CD4-positive, alpha-beta T cell (primary cell): ENCODE results near the gene ZMYND15. TPM values are rescaled to one million over a fixed set of nuclear protein-coding genes. Genes with fewer than 3 reads are reported as not detected.
"Not testable (repeated sequence)": the region's sequence is repeated elsewhere in the genome, so short reads cannot be mapped to it uniquely, and the experiment has no call there.

ENCODE experiments used
- ATAC-seq: fragments of 200-7000 bp; cut with Tn5 transposase; one replicate; pipeline ENCODE4 v1.10.0; 2022; ENCODE audit warnings: mild to moderate bottlenecking; ENCODE audit not compliant: poor library complexity
- CTCF ChIA-PET: fragments of 350-600 bp; sonication (Branson Sonifier 250); formaldehyde crosslinking; loops from one replicate; lab custom pipeline; 2021; ENCODE audit warnings: antibody characterized with exemption, inconsistent platforms; lab: Charles Lee
- POLR2A ChIA-PET: fragments of 350-600 bp; sonication (Branson Sonifier 250); formaldehyde crosslinking; loops from one replicate; lab custom pipeline; 2021; ENCODE audit warnings: antibody characterized with exemption, inconsistent platforms; lab: Charles Lee
- DNase-seq, 14 experiments: peaks; one replicate each; pipeline ENCODE4 v3.0.0-alpha.2; 2013 to 2020; ENCODE audit warnings: mixed read lengths in 2 of 14
- H3K27ac ChIP-seq, 2 donors: one replicate each; pipeline versions ENCODE4 v1.5.1 to v1.7.0; 2013; ENCODE audit warnings: low read length in 2 of 2, low read depth in 1 of 2, mild to moderate bottlenecking in 1 of 2
- H3K27me3 ChIP-seq, 2 experiments: 1 replicate in 1 of 2; 2 replicates in 1 of 2; pipeline versions ENCODE4 v1.6.1 to v1.7.0; 2013; ENCODE audit warnings: low read length in 2 of 2, control low read depth in 1 of 2, mild to moderate bottlenecking in 1 of 2, moderate library complexity in 1 of 2; ENCODE audit not compliant: insufficient read depth in 2 of 2, control insufficient read depth in 1 of 2
- H3K36me3 ChIP-seq: one replicate; pipeline ENCODE4 v1.6.1; 2013; ENCODE audit warnings: low read length, control low read depth; ENCODE audit not compliant: insufficient read depth
- H3K4me1 ChIP-seq: one replicate; pipeline ENCODE4 v1.6.1; 2013; ENCODE audit warnings: low read length, control low read depth; ENCODE audit not compliant: insufficient read depth
- H3K4me3 ChIP-seq: one replicate; pipeline ENCODE4 v1.5.1; 2013; ENCODE audit warnings: mild to moderate bottlenecking, low read length, moderate library complexity
- H3K9me3 ChIP-seq, 2 experiments: 1 replicate in 1 of 2; 2 replicates in 1 of 2; pipeline versions ENCODE4 v1.6.1 to v1.7.0; 2013; ENCODE audit warnings: low read length in 2 of 2, mild to moderate bottlenecking in 2 of 2, control low read depth in 1 of 2, moderate library complexity in 1 of 2; ENCODE audit not compliant: control insufficient read depth in 1 of 2, insufficient read depth in 1 of 2
- H3K27ac Mint-ChIP-seq: one replicate; pipeline ENCODE4 v1.8.0; 2020; ENCODE audit warnings: mixed read lengths
- H3K27me3 Mint-ChIP-seq: one replicate; pipeline ENCODE4 v1.8.0; 2021; ENCODE audit warnings: mixed read lengths
- H3K36me3 Mint-ChIP-seq: one replicate; pipeline ENCODE4 v1.8.0; 2021; ENCODE audit warnings: low read depth, mixed read lengths
- H3K4me1 Mint-ChIP-seq: one replicate; pipeline ENCODE4 v1.8.0; 2021; ENCODE audit warnings: low read depth, mixed read lengths
- H3K4me3 Mint-ChIP-seq: one replicate; pipeline ENCODE4 v1.8.0; 2020; ENCODE audit warnings: mild to moderate bottlenecking, mixed read lengths
- H3K9me3 Mint-ChIP-seq: one replicate; pipeline ENCODE4 v1.8.0; 2020; ENCODE audit warnings: mixed read lengths
- intact Hi-C, 2 experiments: fragments of 100-400 bp; cut with DNase I in 1 of 2; cut with micrococcal nuclease in 1 of 2; formaldehyde crosslinking; loops; one replicate each; pipeline versions ENCODE4 v1.15.1 to v1.9.0; 2023 to 2025; cut with DNase I, micrococcal nuclease
- total RNA-seq, 174 experiments: library from RNA in 2 of 174; stranded (reverse) in 2 of 174; gene quantifications; one replicate each; pipeline ENCODE4 v1.2.3 and lab custom pipeline; 2021 to 2026
- TF ChIP-seq, protein P1 (sequence below): fragments of 200-600 bp; IDR thresholded peaks from one replicate; pipeline ENCODE4 v1.8.0; 2022; ENCODE audit warnings: antibody characterized with exemption, mild to moderate bottlenecking

ZMYND15 gene
- total RNA-seq, 2 experiments from 2014 or later: 3.1 to 3.3 TPM

DNA sequence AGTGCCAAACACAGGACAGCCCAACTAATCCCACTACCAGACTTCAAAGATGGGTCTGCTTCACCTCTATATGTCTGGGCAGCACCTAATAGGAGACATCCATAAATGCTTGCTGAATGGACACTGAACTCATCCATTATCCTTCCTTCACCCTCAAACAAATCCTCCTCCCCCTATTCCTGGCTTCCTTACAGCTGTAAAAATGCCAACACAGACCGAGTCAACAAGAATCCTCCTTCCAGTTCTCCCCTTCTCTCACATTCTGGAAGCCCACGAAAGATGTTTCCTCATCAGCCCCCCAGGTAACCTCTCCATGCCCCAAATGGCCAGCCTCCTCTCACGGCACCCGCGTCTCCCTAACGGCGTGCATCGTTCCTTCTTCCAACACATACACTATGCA lies 47.9 kb upstream of the ZMYND15 start:
- ATAC-seq (no peak), DNase-seq (no peak)
- CTCF ChIA-PET: interaction anchor here (1.0 kb wide), 1 partner anchor 98 kb away, joined by 3 read pairs; no protein-coding TSS in a partner anchor
- no peak overlapping the region for H3K27ac ChIP-seq
- H3K4me3 ChIP-seq: no peak overlapping the region
- Mint-ChIP-seq H3K27ac (no peak overlapping the region), H3K4me3 (no peak overlapping the region), H3K9me3 (no peaks in the 10 kb centered on the region), H3K4me1 (peaks cover 51% of the 10 kb centered on the region), H3K27me3 (no peaks in the 10 kb centered on the region), H3K36me3 (peaks cover 77% of the 10 kb centered on the region)
- no peaks in the 10 kb centered on the region for H3K27me3 ChIP-seq
- POLR2A ChIA-PET: no interaction called here
- H3K4me1 ChIP-seq: peaks cover 17% of the 10 kb centered on the region
- TF ChIP-seq, protein P1, sequence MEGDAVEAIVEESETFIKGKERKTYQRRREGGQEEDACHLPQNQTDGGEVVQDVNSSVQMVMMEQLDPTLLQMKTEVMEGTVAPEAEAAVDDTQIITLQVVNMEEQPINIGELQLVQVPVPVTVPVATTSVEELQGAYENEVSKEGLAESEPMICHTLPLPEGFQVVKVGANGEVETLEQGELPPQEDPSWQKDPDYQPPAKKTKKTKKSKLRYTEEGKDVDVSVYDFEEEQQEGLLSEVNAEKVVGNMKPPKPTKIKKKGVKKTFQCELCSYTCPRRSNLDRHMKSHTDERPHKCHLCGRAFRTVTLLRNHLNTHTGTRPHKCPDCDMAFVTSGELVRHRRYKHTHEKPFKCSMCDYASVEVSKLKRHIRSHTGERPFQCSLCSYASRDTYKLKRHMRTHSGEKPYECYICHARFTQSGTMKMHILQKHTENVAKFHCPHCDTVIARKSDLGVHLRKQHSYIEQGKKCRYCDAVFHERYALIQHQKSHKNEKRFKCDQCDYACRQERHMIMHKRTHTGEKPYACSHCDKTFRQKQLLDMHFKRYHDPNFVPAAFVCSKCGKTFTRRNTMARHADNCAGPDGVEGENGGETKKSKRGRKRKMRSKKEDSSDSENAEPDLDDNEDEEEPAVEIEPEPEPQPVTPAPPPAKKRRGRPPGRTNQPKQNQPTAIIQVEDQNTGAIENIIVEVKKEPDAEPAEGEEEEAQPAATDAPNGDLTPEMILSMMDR: no peak
- intact Hi-C loops: no loop called here
- H3K9me3 ChIP-seq: no peaks in the 10 kb centered on the region
- peaks cover 35% of the 10 kb centered on the region for H3K36me3 ChIP-seq

DNA sequence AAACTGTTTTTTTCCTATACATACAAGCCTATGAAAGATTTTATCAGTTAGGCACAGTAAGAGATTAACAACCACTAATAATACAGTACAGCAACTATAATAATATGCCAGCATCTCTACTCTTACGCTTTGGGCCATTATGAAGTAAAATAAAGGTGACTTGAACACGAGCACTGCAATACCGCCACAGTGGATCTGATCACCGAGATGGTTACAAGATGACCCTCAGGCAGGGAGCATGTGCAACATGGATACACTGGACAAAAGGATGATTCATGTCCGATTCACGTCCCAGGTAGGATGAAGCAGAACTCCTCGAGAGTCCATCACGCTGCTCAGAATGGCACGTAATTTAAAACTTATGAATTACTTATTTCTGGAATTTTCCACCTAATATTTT lies 46.2 kb upstream of the ZMYND15 start:
- intact Hi-C loops: no loop called here
- Histone ChIP-seq H3K9me3 (no peaks in the 10 kb centered on the region), H3K4me1 (peaks cover 23% of the 10 kb centered on the region), H3K27me3 (no peaks in the 10 kb centered on the region), H3K27ac (no peak overlapping the region), H3K4me3 (no peak overlapping the region), H3K36me3 (peaks cover 28% of the 10 kb centered on the region)
- ATAC-seq (no peak), DNase-seq (peak in 1 of 14 experiments; percentile 2)
- POLR2A ChIA-PET: no interaction called here
- CTCF ChIA-PET: no interaction called here
- Mint-ChIP-seq H3K27ac (no peak overlapping the region), H3K9me3 (no peaks in the 10 kb centered on the region), H3K4me1 (peaks cover 51% of the 10 kb centered on the region), H3K4me3 (no peak overlapping the region), H3K36me3 (peaks cover 65% of the 10 kb centered on the region), H3K27me3 (no peaks in the 10 kb centered on the region)
- TF ChIP-seq, protein P1: no peak

DNA sequence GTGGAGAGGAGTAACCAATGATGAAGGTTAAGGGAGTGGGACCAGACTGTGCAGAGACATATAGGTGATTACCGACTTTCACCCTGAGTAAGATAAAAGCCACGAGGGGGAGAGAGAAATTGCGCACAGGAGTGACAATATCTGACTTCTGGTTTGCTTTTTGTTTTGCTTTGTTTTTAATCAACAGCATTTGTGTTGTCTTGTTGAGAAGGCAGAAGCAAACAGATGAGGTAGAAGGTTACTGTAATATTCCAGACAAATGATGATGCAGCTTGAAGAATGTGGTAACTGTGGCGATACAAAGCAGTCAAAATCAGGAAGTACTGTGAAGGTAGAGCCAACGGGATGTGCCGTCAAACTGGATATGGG lies 43.2 kb upstream of the ZMYND15 start:
- H3K9me3 ChIP-seq: no peaks in the 10 kb centered on the region
- Mint-ChIP-seq H3K4me3 (peak overlapping the region; percentile 59), H3K4me1 (peaks cover 34% of the 10 kb centered on the region), H3K27me3 (no peaks in the 10 kb centered on the region), H3K27ac (peak overlapping the region; percentile 85), H3K36me3 (peaks cover 38% of the 10 kb centered on the region), H3K9me3 (no peaks in the 10 kb centered on the region)
- POLR2A ChIA-PET: no interaction called here
- intact Hi-C loops: no loop called here
- H3K4me1 ChIP-seq: peaks cover 23% of the 10 kb centered on the region
- H3K27me3 ChIP-seq: no peaks in the 10 kb centered on the region
- ATAC-seq (peak; percentile 87), DNase-seq (peak in 3 of 14 experiments; percentile 63 to 77 (median 71))
- CTCF ChIA-PET: interaction anchor here (0.9 to 1.2 kb wide), 2 partner anchors 10 to 94 kb away, joined by 3 to 4 read pairs; no protein-coding TSS in a partner anchor
- peak overlapping the region; percentile 32 for H3K4me3 ChIP-seq
- peaks cover 13% of the 10 kb centered on the region for H3K36me3 ChIP-seq
- TF ChIP-seq, protein P1: no peak
- H3K27ac ChIP-seq: peak overlapping the region; percentile 39 to 71

DNA sequence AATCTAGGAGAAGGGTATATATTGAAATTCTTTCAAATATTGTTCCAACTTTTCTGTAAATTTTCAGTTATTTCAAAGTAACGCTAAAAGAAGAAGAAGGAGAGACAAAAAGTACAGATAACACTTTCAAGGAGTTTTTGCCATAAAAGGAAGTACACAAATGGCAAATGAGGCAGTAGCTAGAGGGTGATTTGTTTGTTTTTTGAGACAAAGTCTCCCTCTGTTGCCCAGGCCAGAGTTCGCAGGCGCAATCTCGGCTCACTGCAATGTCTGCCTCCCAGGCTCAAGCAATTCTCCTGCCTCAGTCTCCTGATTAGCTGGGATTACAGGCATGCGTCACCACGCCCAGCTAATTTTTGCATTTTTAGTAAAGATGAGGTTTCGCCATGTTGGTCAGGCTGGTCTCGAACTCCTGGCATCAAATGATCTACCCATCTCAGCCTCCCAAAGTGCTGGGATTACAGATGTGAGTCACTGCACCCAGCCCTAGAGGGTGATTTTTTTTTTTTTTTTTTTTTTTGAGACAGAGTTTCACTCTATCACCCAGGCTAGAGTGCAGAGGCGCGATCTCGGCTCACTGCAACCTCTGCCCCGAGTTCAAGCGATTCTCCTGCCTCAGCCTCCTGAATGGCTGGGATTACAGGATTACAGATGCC lies 40.1 kb upstream of the ZMYND15 start:
- H3K27ac Mint-ChIP-seq, H3K4me3 Mint-ChIP-seq, H3K27me3 ChIP-seq, POLR2A ChIA-PET, DNase-seq, H3K9me3 ChIP-seq, H3K4me3 ChIP-seq, H3K36me3 ChIP-seq, ATAC-seq, H3K27ac ChIP-seq, H3K9me3 Mint-ChIP-seq, H3K27me3 Mint-ChIP-seq: not testable (repeated sequence)
- Mint-ChIP-seq H3K4me1 (peaks cover 46% of the 10 kb centered on the region), H3K36me3 (peaks cover 14% of the 10 kb centered on the region)
- intact Hi-C loops: loop anchor here in 1 of 2 experiments (5.0 kb wide), 1 partner anchor 38 kb away; the partner anchor contains the start of genes CXCL16 and ZMYND15
- peaks cover 40% of the 10 kb centered on the region for H3K4me1 ChIP-seq
- CTCF ChIA-PET: interaction anchor here (0.7 to 0.9 kb wide), 2 partner anchors 11 to 90 kb away, joined by 3 read pairs; partner anchors contain the start of gene ARRB2
